ENCODE measurements around the gene R3HCC1L.

R3HCC1L gene

DNA sequence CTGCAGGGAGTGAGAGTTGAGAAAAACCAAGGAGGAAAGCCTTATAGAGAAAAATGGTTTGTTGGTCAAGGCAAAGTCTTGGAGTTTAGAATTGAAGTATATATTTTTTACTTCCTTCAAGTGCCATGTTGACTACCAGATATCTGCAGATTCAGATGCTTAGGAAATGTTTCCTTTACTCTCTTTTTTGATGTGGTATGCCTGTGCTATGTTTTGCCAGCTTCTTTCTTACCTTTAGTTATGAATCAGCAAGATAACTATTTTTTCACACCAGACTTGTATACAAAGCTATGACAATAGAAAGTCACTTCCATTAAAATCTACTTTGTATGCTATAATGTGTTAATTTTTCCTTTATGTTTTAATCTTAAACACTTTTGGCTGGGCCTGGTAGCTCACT, 3.6 kb downstream of the R3HCC1L start:
- TF ChIP-seq ZBTB7A (IDR thresholded peaks at IDR 0.05; ENCODE audit: low read depth) (no peak), YY1 (IDR thresholded peaks at IDR 0.05; ENCODE audit: low read depth) (no peak), EGR1 (IDR thresholded peaks at IDR 0.05) (no peak)
- TF ChIP-seq, protein P1, sequence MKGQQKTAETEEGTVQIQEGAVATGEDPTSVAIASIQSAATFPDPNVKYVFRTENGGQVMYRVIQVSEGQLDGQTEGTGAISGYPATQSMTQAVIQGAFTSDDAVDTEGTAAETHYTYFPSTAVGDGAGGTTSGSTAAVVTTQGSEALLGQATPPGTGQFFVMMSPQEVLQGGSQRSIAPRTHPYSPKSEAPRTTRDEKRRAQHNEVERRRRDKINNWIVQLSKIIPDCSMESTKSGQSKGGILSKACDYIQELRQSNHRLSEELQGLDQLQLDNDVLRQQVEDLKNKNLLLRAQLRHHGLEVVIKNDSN (IDR thresholded peaks at IDR 0.05), result no peak

DNA sequence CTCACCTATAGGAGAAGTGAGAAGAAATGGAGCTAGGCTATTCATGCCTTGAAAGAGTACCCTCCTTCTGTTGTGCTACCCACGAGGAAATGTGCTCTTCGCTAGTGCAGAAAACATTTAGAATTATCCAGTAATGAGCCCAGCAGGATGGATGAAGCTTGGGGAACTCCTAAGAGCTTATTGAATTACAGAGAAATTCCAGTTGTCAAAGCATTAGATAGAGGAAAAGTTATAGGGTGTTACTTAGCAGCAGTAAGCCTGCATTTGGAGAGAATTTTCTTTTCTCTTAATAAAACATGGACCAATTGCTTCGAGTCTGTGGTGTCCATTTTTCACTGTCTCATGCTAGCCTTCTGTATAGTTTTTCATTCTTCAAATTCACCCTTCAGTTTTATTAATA, 5.0 kb downstream of the R3HCC1L start:
- TF ChIP-seq, protein P2, sequence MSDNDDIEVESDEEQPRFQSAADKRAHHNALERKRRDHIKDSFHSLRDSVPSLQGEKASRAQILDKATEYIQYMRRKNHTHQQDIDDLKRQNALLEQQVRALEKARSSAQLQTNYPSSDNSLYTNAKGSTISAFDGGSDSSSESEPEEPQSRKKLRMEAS (IDR thresholded peaks at IDR 0.05), result no peak
- TF ChIP-seq, protein P1 (IDR thresholded peaks at IDR 0.05), result no peak
- TF ChIP-seq RAD21 (IDR thresholded peaks at IDR 0.05; ENCODE audit: low read depth) (no peak), TCF12 (IDR thresholded peaks at IDR 0.05; ENCODE audit: low read depth) (no peak), ZBTB7A (IDR thresholded peaks at IDR 0.05; ENCODE audit: low read depth) (no peak), CEBPB (IDR thresholded peaks at IDR 0.05) (no peak), EGR1 (IDR thresholded peaks at IDR 0.05) (no peak), TEAD4 (IDR thresholded peaks at IDR 0.05) (no peak)
- TF ChIP-seq, protein P3, sequence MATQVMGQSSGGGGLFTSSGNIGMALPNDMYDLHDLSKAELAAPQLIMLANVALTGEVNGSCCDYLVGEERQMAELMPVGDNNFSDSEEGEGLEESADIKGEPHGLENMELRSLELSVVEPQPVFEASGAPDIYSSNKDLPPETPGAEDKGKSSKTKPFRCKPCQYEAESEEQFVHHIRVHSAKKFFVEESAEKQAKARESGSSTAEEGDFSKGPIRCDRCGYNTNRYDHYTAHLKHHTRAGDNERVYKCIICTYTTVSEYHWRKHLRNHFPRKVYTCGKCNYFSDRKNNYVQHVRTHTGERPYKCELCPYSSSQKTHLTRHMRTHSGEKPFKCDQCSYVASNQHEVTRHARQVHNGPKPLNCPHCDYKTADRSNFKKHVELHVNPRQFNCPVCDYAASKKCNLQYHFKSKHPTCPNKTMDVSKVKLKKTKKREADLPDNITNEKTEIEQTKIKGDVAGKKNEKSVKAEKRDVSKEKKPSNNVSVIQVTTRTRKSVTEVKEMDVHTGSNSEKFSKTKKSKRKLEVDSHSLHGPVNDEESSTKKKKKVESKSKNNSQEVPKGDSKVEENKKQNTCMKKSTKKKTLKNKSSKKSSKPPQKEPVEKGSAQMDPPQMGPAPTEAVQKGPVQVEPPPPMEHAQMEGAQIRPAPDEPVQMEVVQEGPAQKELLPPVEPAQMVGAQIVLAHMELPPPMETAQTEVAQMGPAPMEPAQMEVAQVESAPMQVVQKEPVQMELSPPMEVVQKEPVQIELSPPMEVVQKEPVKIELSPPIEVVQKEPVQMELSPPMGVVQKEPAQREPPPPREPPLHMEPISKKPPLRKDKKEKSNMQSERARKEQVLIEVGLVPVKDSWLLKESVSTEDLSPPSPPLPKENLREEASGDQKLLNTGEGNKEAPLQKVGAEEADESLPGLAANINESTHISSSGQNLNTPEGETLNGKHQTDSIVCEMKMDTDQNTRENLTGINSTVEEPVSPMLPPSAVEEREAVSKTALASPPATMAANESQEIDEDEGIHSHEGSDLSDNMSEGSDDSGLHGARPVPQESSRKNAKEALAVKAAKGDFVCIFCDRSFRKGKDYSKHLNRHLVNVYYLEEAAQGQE (IDR thresholded peaks at IDR 0.05; ENCODE audit: low read depth), result no peak

DNA sequence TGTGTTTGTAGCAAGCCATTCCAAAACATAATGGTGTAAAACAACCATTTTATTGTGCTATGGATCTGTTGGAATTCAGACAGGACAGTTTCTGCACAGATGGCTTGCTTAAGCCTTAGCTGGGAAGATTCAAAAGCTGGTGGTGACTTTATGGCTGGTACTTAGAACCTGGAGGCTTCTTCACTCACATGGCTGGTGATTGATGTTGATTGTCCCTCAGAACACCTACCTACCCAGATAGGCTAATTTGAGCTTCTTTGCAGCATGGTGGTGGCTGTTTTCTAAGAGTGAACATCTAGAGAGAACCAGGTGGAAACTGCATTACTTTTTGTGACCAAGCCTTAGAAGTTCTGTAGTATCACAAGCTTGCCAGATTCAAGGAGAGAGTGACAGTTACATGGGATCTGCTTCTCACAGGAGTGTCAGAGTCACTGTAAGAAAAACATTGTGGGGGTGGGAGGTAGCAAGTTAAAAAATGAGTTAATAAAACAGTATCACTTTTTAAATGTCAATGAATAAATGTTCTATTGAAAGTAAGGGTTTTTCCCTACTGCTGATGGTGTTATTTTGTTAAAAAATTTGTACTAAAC, 7.1 kb downstream of the R3HCC1L start:
- no peak for TF ChIP-seq NFIC (IDR thresholded peaks at IDR 0.05)
- no peak for TF ChIP-seq FOXM1 (IDR thresholded peaks at IDR 0.05; ENCODE audit: borderline replicate concordance, low read depth)
- no peak for TF ChIP-seq TCF12 (IDR thresholded peaks at IDR 0.05; ENCODE audit: low read depth)
- TF ChIP-seq, protein P1 (IDR thresholded peaks at IDR 0.05), result no peak
- no peak for TF ChIP-seq RAD21 (IDR thresholded peaks at IDR 0.05; ENCODE audit: low read depth)
- no peak for TF ChIP-seq ZBTB7A (IDR thresholded peaks at IDR 0.05; ENCODE audit: low read depth)
- TF ChIP-seq EGR1 (IDR thresholded peaks at IDR 0.05), result no peak
- TF ChIP-seq TEAD4 (IDR thresholded peaks at IDR 0.05), result no peak
- no peak for TF ChIP-seq CEBPB (IDR thresholded peaks at IDR 0.05)
- TF ChIP-seq, protein P3 (IDR thresholded peaks at IDR 0.05; ENCODE audit: low read depth), result no peak
- no peak for TF ChIP-seq EP300 (IDR thresholded peaks at IDR 0.05; ENCODE audit: borderline replicate concordance)
- no peak for TF ChIP-seq YY1 (IDR thresholded peaks at IDR 0.05; ENCODE audit: low read depth)
- TF ChIP-seq CREB1 (IDR thresholded peaks at IDR 0.05; ENCODE audit: low read depth), result no peak
- TF ChIP-seq, protein P2 (IDR thresholded peaks at IDR 0.05), result no peak
- TF ChIP-seq TAF1 (IDR thresholded peaks at IDR 0.05; ENCODE audit: low read depth), result no peak

DNA sequence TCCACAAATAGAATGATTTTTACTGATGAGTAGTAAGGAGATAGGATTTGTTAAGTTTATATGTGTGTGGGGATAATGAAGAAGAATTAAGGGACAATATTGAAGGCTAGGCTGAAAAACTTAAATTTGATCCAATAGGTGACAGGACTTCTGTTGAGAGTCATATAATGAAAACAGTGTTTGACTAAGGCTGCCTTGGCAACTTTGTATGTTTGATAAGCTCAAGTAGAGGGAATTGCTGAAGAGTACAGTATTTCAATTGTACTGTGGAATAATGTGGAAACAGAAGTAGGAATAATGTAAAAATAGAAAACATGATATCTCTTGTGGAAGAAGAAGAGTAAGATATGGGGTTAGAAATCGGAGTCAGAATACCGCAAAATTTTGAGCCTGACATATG, 10.5 kb downstream of the R3HCC1L start:
- TF ChIP-seq ZBTB7A (IDR thresholded peaks at IDR 0.05; ENCODE audit: low read depth) (no peak), EGR1 (IDR thresholded peaks at IDR 0.05) (no peak), CEBPB (IDR thresholded peaks at IDR 0.05) (no peak), RAD21 (IDR thresholded peaks at IDR 0.05; ENCODE audit: low read depth) (no peak)

DNA sequence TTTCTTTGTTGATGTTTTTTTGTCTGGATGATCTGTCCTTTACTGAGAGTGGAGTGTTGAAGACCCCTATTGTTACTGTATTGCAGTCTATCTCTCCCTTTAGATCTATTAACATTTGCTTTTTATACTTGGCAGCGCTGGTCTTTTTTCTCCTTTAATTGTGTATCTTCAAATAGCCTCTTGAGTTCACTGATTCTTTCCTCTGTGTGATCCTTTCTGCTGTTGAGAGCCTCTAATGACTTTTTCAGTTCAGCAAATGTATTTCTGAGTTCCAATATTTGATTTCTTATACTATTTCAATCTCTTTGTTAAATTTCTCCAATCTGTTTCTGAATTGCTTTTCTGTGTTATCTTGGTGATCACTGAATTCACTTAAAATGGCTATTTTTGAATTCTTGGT, 15.4 kb downstream of the R3HCC1L start:
- TF ChIP-seq, protein P2 (IDR thresholded peaks at IDR 0.05), result no peak
- no peak for TF ChIP-seq RAD21 (IDR thresholded peaks at IDR 0.05; ENCODE audit: low read depth)
- no peak for TF ChIP-seq TEAD4 (IDR thresholded peaks at IDR 0.05)
- TF ChIP-seq FOXM1 (IDR thresholded peaks at IDR 0.05; ENCODE audit: borderline replicate concordance, low read depth), result no peak
- TF ChIP-seq TCF12 (IDR thresholded peaks at IDR 0.05; ENCODE audit: low read depth), result no peak
- TF ChIP-seq, protein P3 (IDR thresholded peaks at IDR 0.05; ENCODE audit: low read depth), result no peak
- TF ChIP-seq ZBTB7A (IDR thresholded peaks at IDR 0.05; ENCODE audit: low read depth), result no peak
- TF ChIP-seq TAF1 (IDR thresholded peaks at IDR 0.05; ENCODE audit: low read depth), result no peak
- TF ChIP-seq CEBPB (IDR thresholded peaks at IDR 0.05), result no peak
- TF ChIP-seq EGR1 (IDR thresholded peaks at IDR 0.05), result no peak
- TF ChIP-seq, protein P1 (IDR thresholded peaks at IDR 0.05), result no peak
- no peak for TF ChIP-seq EP300 (IDR thresholded peaks at IDR 0.05; ENCODE audit: borderline replicate concordance)
- no peak for TF ChIP-seq NFIC (IDR thresholded peaks at IDR 0.05)
- no peak for TF ChIP-seq YY1 (IDR thresholded peaks at IDR 0.05; ENCODE audit: low read depth)
- TF ChIP-seq CREB1 (IDR thresholded peaks at IDR 0.05; ENCODE audit: low read depth), result no peak
